Cardiac fibroblast (primary cell): ENCODE measurements around the gene DNAJA2.

Source experiments
- DNase-seq, 2 donors: peaks; one replicate each; pipeline versions ENCODE4 v3.0.0 to v3.0.0-alpha.2; 2010; ENCODE audit warnings: low read depth in 2 of 2
- H3K4me3 ChIP-seq, 2 donors: replicated peaks in 1 of 2; 1 replicate in 1 of 2; 2 replicates in 1 of 2; pipeline ENCODE4 v1.5.1; 2011; ENCODE audit warnings: low read depth in 2 of 2, low read length in 2 of 2, mild to moderate bottlenecking in 2 of 2, moderate library complexity in 1 of 2
- CTCF ChIP-seq: IDR thresholded peaks from one replicate; pipeline ENCODE4 v1.5.1; 2011; ENCODE audit warnings: low read depth, mild to moderate bottlenecking, low read length, inconsistent platforms

The DNAJA2 gene

GRCh38 chr16:46914556-46915201, 58.8 kb downstream of the DNAJA2 start:
- no peak overlapping the region for H3K4me3 ChIP-seq
- DNase-seq, result no peak
- no peak for TF ChIP-seq CTCF

- no peak overlapping the region for H3K4me3 ChIP-seq
- DNase-seq, result no peak
- TF ChIP-seq CTCF, result no peak
Measured at GRCh38 chr16:46911650-46912049, 61.8 kb downstream of the DNAJA2 start.

GRCh38 chr16:46911038-46911437, 62.4 kb downstream of the DNAJA2 start:
- no peak for TF ChIP-seq CTCF
- no peak overlapping the region for H3K4me3 ChIP-seq
- DNase-seq, result no peak

- no peak overlapping the region for H3K4me3 ChIP-seq
- peak; percentile 73 to 75 for DNase-seq
- TF ChIP-seq CTCF, result peak; percentile 57
Measured at GRCh38 chr16:46908540-46909372, 64.7 kb downstream of the DNAJA2 start.

DNA sequence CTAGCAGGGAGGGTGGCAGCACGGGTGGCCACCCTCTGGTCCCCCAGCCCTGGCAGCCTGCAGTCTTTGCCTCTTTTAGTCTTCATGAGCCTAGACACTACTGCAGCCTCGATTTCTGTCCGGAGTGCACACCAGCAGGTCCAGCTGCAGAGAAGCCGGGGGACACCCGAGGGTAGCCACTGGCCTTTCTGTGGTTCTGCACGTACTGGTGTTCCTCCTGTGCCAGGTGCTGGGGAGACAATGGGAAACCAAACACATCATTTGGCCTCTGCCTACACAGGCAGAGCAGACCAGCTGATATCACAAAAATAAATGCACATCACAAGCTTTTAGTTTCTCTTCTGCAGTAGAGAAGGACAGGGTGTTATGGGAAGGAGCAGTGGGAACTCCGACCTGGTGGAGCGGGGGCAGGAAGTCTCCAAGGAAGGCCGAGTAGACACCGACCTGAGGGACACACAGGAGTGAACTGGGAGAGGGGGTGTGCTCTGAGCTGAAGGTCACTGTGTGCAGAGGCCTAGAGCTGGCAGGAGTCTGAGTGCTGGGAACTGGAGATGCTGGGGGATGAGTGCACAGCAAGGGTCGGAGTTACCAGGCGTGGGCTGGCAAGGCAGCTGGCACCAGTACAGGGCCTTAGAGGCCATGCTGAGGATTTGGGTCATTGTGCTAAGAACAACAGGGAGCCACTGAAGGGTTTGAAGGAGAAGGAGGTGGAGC, 66.3 kb downstream of the DNAJA2 start:
- no peak for TF ChIP-seq CTCF
- no peak overlapping the region for H3K4me3 ChIP-seq
- DNase-seq, result no peak

- no peak for TF ChIP-seq CTCF
- no peak for DNase-seq
- H3K4me3 ChIP-seq, result no peak overlapping the region
Measured at GRCh38 chr16:46906360-46907060, 67.0 kb downstream of the DNAJA2 start.
